ENCODE data around the gene C20orf144. TPM values are rescaled to one million over a fixed set of nuclear protein-coding genes. Genes with fewer than 3 reads are reported as not detected.

C20orf144 gene
- total RNA-seq, 2 donors from 2014 or later = 0.23 to 0.43 TPM

Other genes with a start within 250 kb of the C20orf144 start
- gene SNTA1, start 218.6 kb upstream of the C20orf144 start, total RNA-seq = 1 to 10 TPM; 3.1 TPM
- gene CBFA2T2, start 172.2 kb upstream of the C20orf144 start, total RNA-seq = 10 to 100 TPM; 13.7 to 16.3 TPM
- gene ACTL10, start 4.6 kb downstream of the C20orf144 start, total RNA-seq = 1 to 10 TPM; 1.2 to 2.4 TPM
- gene NECAB3, start 12.1 kb downstream of the C20orf144 start, total RNA-seq = 10 to 100 TPM; 24.5 to 43.0 TPM
- 10 to 100 TPM; 62.4 to 76.4 TPM for gene E2F1, start 24.1 kb downstream of the C20orf144 start, total RNA-seq
- 10 to 100 TPM; 10.3 to 12.5 TPM for gene PXMP4, start 58.0 kb downstream of the C20orf144 start, total RNA-seq
- gene ZNF341, start 69.7 kb downstream of the C20orf144 start, total RNA-seq = 1 to 10 TPM; 6.3 to 7.2 TPM
- 10 to 100 TPM; 80.0 to 81.4 TPM for gene CHMP4B, start 149.0 kb downstream of the C20orf144 start, total RNA-seq